GM18868 (cell line): ENCODE data around the gene SLAMF1.
A peak's percentile ranks its signal among the peaks of the same experiment; 100 is the strongest.
"Not testable (repeated sequence)": the region's sequence is repeated elsewhere in the genome, so short reads cannot be mapped to it uniquely, and the experiment has no call there.

Source experiments
- ATAC-seq: cut with Tn5 transposase; IDR thresholded peaks from one replicate; pipeline ENCODE4 v1.9.1; 2021; ENCODE audit warnings: mild to moderate bottlenecking, moderate library complexity; ENCODE audit not compliant: unreplicated experiment

SLAMF1 gene

DNA sequence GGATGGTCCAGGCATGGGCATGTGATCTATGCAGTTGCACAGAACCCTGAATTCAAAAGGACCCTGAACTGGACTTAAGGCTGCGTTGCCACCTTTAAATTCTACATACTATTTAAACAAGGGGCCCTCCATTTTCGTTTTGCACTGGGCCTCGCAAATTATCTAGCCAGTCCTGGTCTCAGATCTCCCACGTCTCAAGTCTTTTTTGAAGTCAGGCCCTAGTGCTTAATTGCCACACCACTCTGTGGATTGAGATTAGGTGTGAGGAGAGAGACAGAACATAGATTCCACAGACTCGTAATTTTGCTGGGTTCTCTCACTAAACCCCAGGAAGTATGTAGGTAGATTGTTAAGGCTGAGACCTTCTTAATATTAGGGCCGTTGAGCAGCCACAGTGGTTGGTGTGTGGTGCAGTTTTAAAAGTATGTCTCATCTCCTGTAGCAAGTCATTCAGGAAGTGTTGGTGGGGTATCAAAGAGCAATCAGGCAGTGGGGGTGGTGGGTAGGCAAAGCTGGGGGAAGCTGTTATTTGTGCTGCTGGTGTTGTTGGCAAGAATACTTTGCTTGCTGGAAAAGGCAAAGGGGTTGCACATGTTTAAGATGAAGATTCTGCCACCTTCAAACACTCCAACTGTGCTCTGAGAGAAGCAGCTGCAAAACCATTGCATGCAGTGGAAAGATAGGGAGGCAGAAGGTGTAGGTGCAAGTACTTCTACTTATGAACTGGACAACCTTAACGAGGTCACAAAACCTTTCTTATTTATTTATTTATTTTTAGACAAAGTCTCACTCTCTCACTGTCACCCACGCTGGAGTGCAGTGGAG, 78.8 kb downstream of the SLAMF1 start:
- peak; percentile 89 for ATAC-seq

- ATAC-seq = no peak
Measured at GRCh38 chr1:160567341-160567740, 79.5 kb downstream of the SLAMF1 start.

DNA sequence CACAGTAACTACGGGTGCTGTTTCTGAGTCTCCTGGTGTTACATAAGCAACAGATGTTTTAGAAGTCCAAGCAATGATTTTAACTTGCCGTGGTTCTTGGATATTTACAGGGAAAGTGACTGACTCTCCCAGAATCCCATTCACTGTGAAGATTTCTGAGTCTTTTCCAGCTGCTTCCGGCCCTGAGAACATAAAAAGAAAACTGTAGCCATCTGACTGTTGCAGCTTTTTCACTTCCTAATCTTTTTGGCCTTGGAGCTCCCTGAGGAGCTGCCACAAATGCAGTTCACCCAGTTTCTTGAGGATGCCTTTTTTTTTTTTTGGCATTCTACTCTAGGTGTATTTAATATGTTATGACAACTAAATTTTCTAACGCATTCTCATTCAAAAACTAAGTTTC, 81.3 kb downstream of the SLAMF1 start:
- ATAC-seq = no peak

DNA sequence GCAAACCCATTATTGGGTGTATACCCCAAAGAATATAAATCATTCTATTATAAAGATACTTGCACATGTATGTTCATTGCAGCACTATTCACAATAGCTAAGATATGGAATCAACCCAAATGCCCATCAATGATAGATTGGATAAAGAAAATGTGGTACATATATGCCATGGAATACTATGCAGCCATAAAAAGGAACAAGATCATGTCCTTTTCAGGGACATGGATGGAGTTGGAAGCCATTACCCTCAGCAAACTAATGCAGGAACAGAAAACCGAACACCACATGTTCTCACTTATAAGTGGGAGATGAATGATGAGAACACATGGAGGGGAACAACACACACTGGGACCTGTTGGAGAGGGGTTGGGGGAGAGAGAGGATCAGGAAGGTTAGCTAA, 83.6 kb downstream of the SLAMF1 start:
- ATAC-seq = not testable (repeated sequence)

DNA sequence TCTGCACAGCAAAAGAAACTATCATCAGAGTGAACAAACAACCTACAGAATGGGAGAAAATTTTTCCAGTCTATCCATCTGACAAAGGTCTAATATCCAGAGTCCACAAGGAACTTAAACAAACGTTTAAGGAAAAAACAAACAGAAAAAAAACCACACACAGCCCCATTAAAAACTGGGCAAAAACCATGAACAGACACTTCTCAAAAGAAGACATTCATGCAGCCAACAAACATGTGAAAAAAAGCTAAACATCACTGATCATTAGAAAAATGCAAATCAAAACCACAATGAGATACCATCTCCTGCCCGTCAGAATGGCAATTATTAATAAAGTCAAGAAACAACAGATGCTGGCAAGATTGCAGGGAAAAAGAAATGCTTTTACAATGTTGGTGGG, 84.1 kb downstream of the SLAMF1 start:
- not testable (repeated sequence) for ATAC-seq

GRCh38 chr1:160560806-160561205, 86.0 kb downstream of the SLAMF1 start:
- no peak for ATAC-seq

GRCh38 chr1:160560045-160560705, 86.7 kb downstream of the SLAMF1 start:
- ATAC-seq = no peak

DNA sequence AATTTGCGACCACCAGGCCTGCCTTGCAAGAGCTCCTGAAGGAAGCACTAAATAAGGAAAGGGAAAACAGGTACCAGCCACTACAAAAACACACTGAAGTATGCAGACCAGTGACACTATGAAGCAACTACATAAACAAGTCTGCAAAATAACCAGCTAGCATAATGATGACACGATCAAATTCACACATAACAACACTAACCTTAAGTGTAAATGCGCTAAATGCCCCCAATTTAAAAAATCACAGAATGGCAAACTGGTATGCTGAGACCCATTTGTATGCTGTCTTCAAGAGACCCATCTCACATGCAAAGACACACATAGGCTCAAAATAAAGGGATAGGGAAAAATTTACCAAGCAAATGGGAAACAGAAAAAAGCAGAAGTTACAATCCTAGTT, 87.4 kb downstream of the SLAMF1 start:
- ATAC-seq = not testable (repeated sequence)

DNA sequence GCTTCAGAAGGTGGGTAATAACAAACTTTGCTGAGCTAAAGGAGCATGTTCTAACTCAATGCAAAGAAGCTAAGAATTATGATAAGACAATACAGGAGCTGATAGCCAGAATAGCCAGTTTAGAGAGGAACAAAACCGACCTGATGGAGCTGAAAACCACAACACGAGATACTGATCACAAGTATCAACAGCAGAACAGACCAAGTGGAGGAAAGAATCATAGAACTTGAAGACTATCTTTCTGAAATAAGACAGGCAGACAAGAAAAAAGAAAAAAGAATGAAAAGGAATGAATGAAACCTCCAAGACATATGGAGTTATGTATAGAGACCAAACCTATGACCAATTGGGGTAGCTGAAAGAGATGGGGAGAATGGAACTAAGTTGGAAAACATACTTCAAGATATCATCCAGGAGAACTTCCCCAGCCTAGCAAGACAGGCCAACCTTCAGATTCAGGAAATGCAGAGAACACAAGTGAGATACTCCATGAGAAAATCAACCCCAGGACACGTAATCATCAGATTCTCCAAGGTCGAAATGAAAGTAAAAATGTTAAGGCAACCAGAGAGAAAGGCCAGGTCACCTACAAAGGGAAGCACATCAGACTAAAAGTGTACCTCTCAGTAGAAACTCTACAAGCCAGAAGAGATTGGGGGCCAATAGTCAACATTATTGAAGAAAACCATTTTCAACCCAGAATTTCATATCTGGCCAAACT, 88.0 kb downstream of the SLAMF1 start:
- ATAC-seq = no peak
